ENCODE data around the gene SLAMF1.
"Not testable (repeated sequence)": the region's sequence is repeated elsewhere in the genome, so short reads cannot be mapped to it uniquely, and the experiment has no call there.

SLAMF1 gene

GRCh38 chr1:160664573-160665051, 17.8 kb upstream of the SLAMF1 start:
- DNase-seq = no peak

- DNase-seq = no peak
These were observed 16.1 kb upstream of the SLAMF1 start for GRCh38 chr1:160662910-160663309.

- DNase-seq = no peak
These were observed 12.7 kb upstream of the SLAMF1 start for GRCh38 chr1:160659566-160659965.

GRCh38 chr1:160658814-160659193, 12.0 kb upstream of the SLAMF1 start:
- DNase-seq = no peak

- no peak for DNase-seq
These were observed 11.4 kb upstream of the SLAMF1 start for GRCh38 chr1:160658162-160658813.

- no peak for DNase-seq
These were observed 10.5 kb upstream of the SLAMF1 start for GRCh38 chr1:160657250-160657781.

GRCh38 chr1:160656737-160657136, 9.9 kb upstream of the SLAMF1 start:
- DNase-seq = no peak

GRCh38 chr1:160653620-160654016, 6.8 kb upstream of the SLAMF1 start:
- no peak for DNase-seq

- no peak for DNase-seq
These were observed 6.2 kb upstream of the SLAMF1 start for GRCh38 chr1:160652924-160653619.

- not testable (repeated sequence) for DNase-seq
These were observed 5.3 kb upstream of the SLAMF1 start for GRCh38 chr1:160652065-160652641.

- no peak for DNase-seq
These were observed 4.7 kb upstream of the SLAMF1 start for GRCh38 chr1:160651433-160652064.

- no peak for DNase-seq
These were observed 481 bp upstream of the SLAMF1 start for GRCh38 chr1:160647329-160647720.

GRCh38 chr1:160646180-160646579, 664 bp downstream of the SLAMF1 start:
- DNase-seq = no peak

GRCh38 chr1:160645386-160646130, 1.3 kb downstream of the SLAMF1 start:
- no peak for DNase-seq

- no peak for DNase-seq
These were observed 2.4 kb downstream of the SLAMF1 start for GRCh38 chr1:160644399-160644798.

GRCh38 chr1:160643138-160643537, 3.7 kb downstream of the SLAMF1 start:
- no peak for DNase-seq

- DNase-seq = no peak
These were observed 4.6 kb downstream of the SLAMF1 start for GRCh38 chr1:160642281-160642644.

- DNase-seq = no peak
These were observed 5.2 kb downstream of the SLAMF1 start for GRCh38 chr1:160641323-160642280.

GRCh38 chr1:160640359-160641123, 6.3 kb downstream of the SLAMF1 start:
- DNase-seq = no peak

GRCh38 chr1:160639652-160640051, 7.2 kb downstream of the SLAMF1 start:
- DNase-seq = no peak

GRCh38 chr1:160638926-160639325, 7.9 kb downstream of the SLAMF1 start:
- DNase-seq = no peak
